ENCODE results near the gene BTG2. TPM values are rescaled to one million over a fixed set of nuclear protein-coding genes. Genes with fewer than 3 reads are reported as not detected.

BTG2 gene
- 39.2 and 43.9 TPM in 2 replicates for total RNA-seq

GRCh38 chr1:203304919-203305808, at the start of gene BTG2:
Gene BTG2 (plus strand): TSS chr1:203305519. CDS start chr1:203305607, 88 bp downstream.

GRCh38 chr1:203351037-203351625, 45.8 kb downstream of the BTG2 start, which contains the start of gene FMOD:
Gene FMOD (minus strand): TSS chr1:203351122. CDS start chr1:203348270, 2,852 bp downstream.

Other genes with a start within 250 kb of the BTG2 start
- not detected in 2 replicates for gene MYOG, start 219.5 kb upstream of the BTG2 start, total RNA-seq
- gene ADORA1, start 177.8 kb upstream of the BTG2 start, total RNA-seq, result under 0.01 and 0.72 TPM in 2 replicates
- gene MYBPH, start 129.7 kb upstream of the BTG2 start, total RNA-seq, result not detected in 2 replicates
- gene CHI3L1, start 118.8 kb upstream of the BTG2 start, total RNA-seq, result 0.21 and 1.7 TPM in 2 replicates
- under 0.01 and 0.24 TPM in 2 replicates for gene CHIT1, start 75.8 kb upstream of the BTG2 start, total RNA-seq
- under 0.01 TPM in 1 of 2 replicates, not detected in the other for gene FMOD, start 45.6 kb downstream of the BTG2 start, total RNA-seq
- gene PRELP, start 170.3 kb downstream of the BTG2 start, total RNA-seq, result not detected in 2 replicates
- gene OPTC, start 188.6 kb downstream of the BTG2 start, total RNA-seq, result not detected in 2 replicates